ENCODE results near the gene MAJIN.

The MAJIN gene

GRCh38 chr11:64891215-64891848 lies 80.6 kb downstream of the MAJIN start:
- DNase-seq, result no peak

- no peak for DNase-seq
These were observed 81.4 kb downstream of the MAJIN start for GRCh38 chr11:64890522-64890939.

GRCh38 chr11:64888729-64889511 lies 83.0 kb downstream of the MAJIN start:
- no peak for DNase-seq

- DNase-seq, result no peak
These were observed 83.5 kb downstream of the MAJIN start for GRCh38 chr11:64888406-64888728.

Data from activated CD8-positive, alpha-beta memory T cell treated with anti-CD3 and anti-CD28 coated beads, Interleukin-2, amount 50 U/mL, for 48 hours (primary cell).